ENCODE results near the gene TBATA. TPM values are rescaled to one million over a fixed set of nuclear protein-coding genes. Genes with fewer than 3 reads are reported as not detected.

The TBATA gene
- total RNA-seq, 1 donor from 2014 or later: not detected

GRCh38 chr10:70757856-70758255 is 27.3 kb downstream of the TBATA start:
- no peaks in the 10 kb centered on the region for H3K27me3 ChIP-seq
- no peak overlapping the region for H3K4me3 ChIP-seq
- H3K4me1 ChIP-seq: no peaks in the 10 kb centered on the region
- H3K36me3 ChIP-seq: no peaks in the 10 kb centered on the region
- H3K9me3 ChIP-seq: no peaks in the 10 kb centered on the region
- no peak for DNase-seq (ENCODE audit: low spot score in 2 of 2)
- no peak for TF ChIP-seq CTCF (IDR thresholded peaks at IDR 0.05)
- intact Hi-C loops (cut with DNase I): loop anchor here (2.0 kb wide), 2 partner anchors 199 to 207 kb away; no protein-coding TSS in a partner anchor
- H3K27ac ChIP-seq: no peak overlapping the region

GRCh38 chr10:70756700-70757360 is 28.3 kb downstream of the TBATA start:
- Histone ChIP-seq H3K36me3 (no peaks in the 10 kb centered on the region), H3K27me3 (no peaks in the 10 kb centered on the region), H3K27ac (no peak overlapping the region), H3K4me3 (no peak overlapping the region), H3K4me1 (no peaks in the 10 kb centered on the region), H3K9me3 (no peaks in the 10 kb centered on the region)
- TF ChIP-seq CTCF (IDR thresholded peaks at IDR 0.05): no peak
- DNase-seq (ENCODE audit: low spot score in 2 of 2): no peak
- intact Hi-C loops (cut with DNase I): no loop called here

- Histone ChIP-seq H3K36me3 (no peaks in the 10 kb centered on the region), H3K9me3 (no peaks in the 10 kb centered on the region), H3K4me3 (no peak overlapping the region), H3K27ac (no peak overlapping the region), H3K27me3 (no peaks in the 10 kb centered on the region), H3K4me1 (no peaks in the 10 kb centered on the region)
- DNase-seq (ENCODE audit: low spot score in 2 of 2): no peak
- TF ChIP-seq CTCF (IDR thresholded peaks at IDR 0.05): no peak
- intact Hi-C loops (cut with DNase I): no loop called here
Observed at GRCh38 chr10:70753841-70754621, 31.1 kb downstream of the TBATA start.

- H3K9me3 ChIP-seq: no peaks in the 10 kb centered on the region
- no peak for DNase-seq (ENCODE audit: low spot score in 2 of 2)
- H3K27me3 ChIP-seq: no peaks in the 10 kb centered on the region
- no peak overlapping the region for H3K4me3 ChIP-seq
- no peak for TF ChIP-seq CTCF (IDR thresholded peaks at IDR 0.05)
- no peak overlapping the region for H3K27ac ChIP-seq
- no peaks in the 10 kb centered on the region for H3K36me3 ChIP-seq
- intact Hi-C loops (cut with DNase I): no loop called here
- no peaks in the 10 kb centered on the region for H3K4me1 ChIP-seq
Observed at GRCh38 chr10:70753026-70753663, 32.0 kb downstream of the TBATA start.

GRCh38 chr10:70752571-70752970 is 32.6 kb downstream of the TBATA start:
- no peaks in the 10 kb centered on the region for H3K4me1 ChIP-seq
- TF ChIP-seq CTCF (IDR thresholded peaks at IDR 0.05): no peak
- H3K27ac ChIP-seq: no peak overlapping the region
- H3K4me3 ChIP-seq: no peak overlapping the region
- no peak for DNase-seq (ENCODE audit: low spot score in 2 of 2)
- H3K9me3 ChIP-seq: no peaks in the 10 kb centered on the region
- intact Hi-C loops (cut with DNase I): no loop called here
- no peaks in the 10 kb centered on the region for H3K36me3 ChIP-seq
- H3K27me3 ChIP-seq: no peaks in the 10 kb centered on the region
